HCT116 (cell line): ENCODE results near the gene HOXA11. TPM values are rescaled to one million over a fixed set of nuclear protein-coding genes. Genes with fewer than 3 reads are reported as not detected.

Source experiments
- ATAC-seq: fragments of 200-7000 bp; cut with Tn5 transposase; 2 replicates; pipeline ENCODE4 v1.9.1; 2020; ENCODE audit warnings: mild to moderate bottlenecking, moderate library complexity
- BruUV-seq: library from RNA; stranded (reverse); fragments of 400-500 nt; replicated peaks from 2 replicates; lab custom pipeline; 2021; lab: Mats Ljungman, UMichigan
- CTCF ChIA-PET: fragments of 300-600 bp; sonication (Branson Sonifier 250); formaldehyde crosslinking; loops from one replicate; lab custom pipeline; 2021; ENCODE audit warnings: antibody characterized with exemption; lab: Charles Lee
- POLR2A ChIA-PET: fragments of 300-600, 350-600 bp; sonication (Branson Sonifier 250); formaldehyde crosslinking; loops from one replicate; lab custom pipeline; 2021; ENCODE audit warnings: antibody characterized with exemption; lab: Charles Lee
- RAD21 ChIA-PET, 2 experiments: fragments of 300-600 bp; sonication (Branson Sonifier 250); formaldehyde crosslinking; loops; one replicate each; lab custom pipeline; 2023; ENCODE audit warnings: low total read pairs in 2 of 2; ENCODE audit not compliant: uncharacterized antibody in 2 of 2, unreplicated experiment in 2 of 2, low non-redundant PET in 1 of 2; lab: Charles Lee
- DNase-seq: peaks from one replicate; pipeline ENCODE4 v3.0.0-alpha.2; 2010; ENCODE audit warnings: low read depth, low spot score
- H2AFZ ChIP-seq: fragments of 200-600 bp; shearing (Covaris generic), sonication (generic); 2 replicates; pipeline ENCODE4 v1.6.1; 2017; ENCODE audit warnings: low read depth, mixed run types, mixed read lengths, antibody characterized with exemption, low read length; ENCODE audit not compliant: poor library complexity, severe bottlenecking
- H3K27ac ChIP-seq: 2 replicates; pipeline ENCODE4 v1.5.1; 2012; ENCODE audit warnings: low read depth, low read length
- H3K27me3 ChIP-seq: fragments of 200-600 bp; sonication (generic); 2 replicates; pipeline ENCODE4 v1.6.1; 2016; ENCODE audit warnings: mixed run types, low read length, mixed read lengths; ENCODE audit not compliant: insufficient read depth
- H3K36me3 ChIP-seq, 2 experiments: fragments of 200-500 bp in 1 of 2; fragments of 200-600 bp in 1 of 2; sonication (Bioruptor generic) in 1 of 2; sonication (generic) in 1 of 2; 2 replicates each; pipeline versions ENCODE4 v1.5.1 to v1.6.1; 2014 to 2016; ENCODE audit warnings: low read length in 2 of 2, inconsistent platforms in 1 of 2, mixed read lengths in 1 of 2, mixed run types in 1 of 2; ENCODE audit not compliant: insufficient read depth in 2 of 2, control insufficient read depth in 1 of 2
- H3K4me1 ChIP-seq, 2 experiments: fragments of 200-600 bp in 1 of 2; sonication (generic) in 1 of 2; 2 replicates each; pipeline versions ENCODE4 v1.5.1 to v1.6.1; 2012 to 2017; ENCODE audit warnings: low read length in 2 of 2, inconsistent platforms in 1 of 2, mild to moderate bottlenecking in 1 of 2, mixed read lengths in 1 of 2, mixed run types in 1 of 2, moderate library complexity in 1 of 2; ENCODE audit not compliant: insufficient read depth in 2 of 2, control insufficient read depth in 1 of 2
- H3K4me2 ChIP-seq: fragments of 200-600 bp; sonication (generic); 2 replicates; pipeline ENCODE4 v1.6.1; 2017; ENCODE audit warnings: mixed run types, low read length, mixed read lengths
- H3K4me3 ChIP-seq, 2 experiments: fragments of 200-600 bp in 1 of 2; sonication (generic) in 1 of 2; replicated peaks in 1 of 2; 2 replicates each; pipeline ENCODE4 v1.5.1; 2011 to 2016; ENCODE audit warnings: low read length in 2 of 2, control low read depth in 1 of 2, low read depth in 1 of 2, mild to moderate bottlenecking in 1 of 2, mixed read lengths in 1 of 2, mixed run types in 1 of 2
- H3K79me2 ChIP-seq: fragments of 200-600 bp; sonication (generic); 2 replicates; pipeline ENCODE4 v1.6.1; 2017; ENCODE audit warnings: mild to moderate bottlenecking, mixed run types, low read length, moderate library complexity, mixed read lengths; ENCODE audit not compliant: insufficient read depth
- H3K9ac ChIP-seq: fragments of 200-600 bp; sonication (generic); 2 replicates; pipeline ENCODE4 v1.6.1; 2016; ENCODE audit warnings: low read length, mixed read lengths
- H3K9me2 ChIP-seq: fragments of 200-600 bp; sonication (generic), shearing (Covaris generic); 2 replicates; pipeline ENCODE4 v1.6.1; 2017; ENCODE audit warnings: mixed run types, mild to moderate bottlenecking, moderate library complexity; ENCODE audit not compliant: insufficient read depth
- H3K9me3 ChIP-seq, 2 experiments: fragments of 200-500 bp in 1 of 2; fragments of 200-600 bp in 1 of 2; sonication (Bioruptor generic) in 1 of 2; sonication (generic) in 1 of 2; 2 replicates each; pipeline ENCODE4 v1.6.1; 2014 to 2017; ENCODE audit warnings: low read length in 2 of 2, mixed read lengths in 2 of 2, inconsistent platforms in 1 of 2, low read depth in 1 of 2, mild to moderate bottlenecking in 1 of 2, mixed run types in 1 of 2, moderate library complexity in 1 of 2; ENCODE audit not compliant: control insufficient read depth in 1 of 2, insufficient read depth in 1 of 2
- H4K20me1 ChIP-seq: fragments of 200-600 bp; sonication (generic), shearing (Covaris generic); 2 replicates; pipeline ENCODE4 v1.6.1; 2017; ENCODE audit warnings: mixed run types, mild to moderate bottlenecking, moderate library complexity; ENCODE audit not compliant: insufficient read depth
- CBX3 ChIP-seq: IDR thresholded peaks from 2 replicates; pipeline ENCODE4 v1.6.1; 2012; ENCODE audit warnings: low read depth
- ELF1 ChIP-seq: IDR thresholded peaks from 2 replicates; pipeline ENCODE4 v1.6.1; 2012; ENCODE audit warnings: low read depth, borderline replicate concordance
- EZH2phosphoT487 ChIP-seq: fragments of 200-600 bp; IDR thresholded peaks from 2 replicates; pipeline ENCODE4 v1.6.1; 2018; ENCODE audit warnings: antibody characterized with exemption, borderline replicate concordance
- JUND ChIP-seq: IDR thresholded peaks from 2 replicates; pipeline ENCODE4 v1.6.1; 2012
- POLR2AphosphoS5 ChIP-seq: IDR thresholded peaks from 2 replicates; pipeline ENCODE4 v1.6.1; 2011; ENCODE audit warnings: mild to moderate bottlenecking, low read depth, low read length, moderate library complexity
- SIN3A ChIP-seq: IDR thresholded peaks from 2 replicates; pipeline ENCODE4 v1.6.1; 2012; ENCODE audit warnings: low read depth
- TCF7L2 ChIP-seq: IDR thresholded peaks from 2 replicates; pipeline ENCODE4 v1.7.0; 2011; ENCODE audit warnings: borderline replicate concordance, inconsistent platforms; ENCODE audit not compliant: insufficient read depth, insufficient read length; ENCODE audit errors: extremely low read depth
- intact Hi-C: fragments of 100-400 bp; cut with micrococcal nuclease; formaldehyde crosslinking; loops from 2 replicates; pipeline ENCODE4 v1.10.0; 2022
- total RNA-seq: library from RNA; stranded (reverse); gene quantifications from one replicate; pipeline ENCODE4 v1.2.1, GENCODE V29; 2021; ENCODE audit not compliant: unreplicated experiment

HOXA11 gene
- total RNA-seq, 1 experiment from 2014 or later: 6.8 TPM

GRCh38 chr7:27148756-27149641 is 36.0 kb downstream of the HOXA11 start:
- Histone ChIP-seq H4K20me1 (no peaks in the 10 kb centered on the region), H3K36me3 (peaks cover 5 to 6% of the 10 kb centered on the region in 2 experiments; a peak in 2 of 4 replicates)
- no peak for TF ChIP-seq JUND
- TF ChIP-seq ELF1: no peak
- TF ChIP-seq CBX3: no peak
- no peak for TF ChIP-seq TCF7L2
- TF ChIP-seq EZH2phosphoT487: no peak
- TF ChIP-seq, all 23 proteins: peak for 0
- intact Hi-C loops: no loop called here
- Histone ChIP-seq H3K9me2 (no peaks in the 10 kb centered on the region), H3K27ac (peak overlapping the region; percentile 82), H3K79me2 (peaks cover 45% of the 10 kb centered on the region), H3K27me3 (no peaks in the 10 kb centered on the region), H3K4me3 (peak overlapping the region; percentile 40 to 71), H3K4me1 (peaks cover 26 to 62% of the 10 kb centered on the region in 2 experiments), H3K9me3 (no peaks in the 10 kb centered on the region), H3K4me2 (peak overlapping the region; percentile 95), H2AFZ (no peak overlapping the region), H3K9ac (peak overlapping the region; percentile 74)
- no peak for ATAC-seq
- no TSS peak for BruUV-seq
- POLR2A ChIA-PET: interaction anchor here (1.1 to 2.5 kb wide), 2 partner anchors 16 to 467 kb away, joined by 4 to 8 read pairs; no protein-coding TSS in a partner anchor
- RAD21 ChIA-PET: interaction anchor here (0.5 to 1.2 kb wide), 2 partner anchors 767 to 779 kb away, joined by 3 to 4 read pairs; no protein-coding TSS in a partner anchor
- CTCF ChIA-PET: interaction anchor here (0.6 to 3.7 kb wide), 3 partner anchors 12 to 462 kb away, joined by 3 to 27 read pairs (median 10); no protein-coding TSS in a partner anchor
- DNase-seq: no peak

GRCh38 chr7:27148031-27148755 is 36.8 kb downstream of the HOXA11 start:
- Histone ChIP-seq H3K27ac (peak overlapping the region; percentile 82), H3K9me3 (no peaks in the 10 kb centered on the region), H3K4me3 (peak overlapping the region; percentile 40 to 71), H2AFZ (no peak overlapping the region), H3K27me3 (no peaks in the 10 kb centered on the region), H3K4me1 (peaks cover 25 to 57% of the 10 kb centered on the region in 2 experiments), H3K4me2 (peak overlapping the region; percentile 95), H3K79me2 (peaks cover 45% of the 10 kb centered on the region), H4K20me1 (no peaks in the 10 kb centered on the region), H3K36me3 (peaks cover 6 to 12% of the 10 kb centered on the region in 2 experiments; a peak in 2 of 4 replicates), H3K9me2 (no peaks in the 10 kb centered on the region), H3K9ac (peak overlapping the region; percentile 74)
- no peak for DNase-seq
- ChIA-PET POLR2A (no interaction called here), RAD21 (interaction anchor here in 1 of 2 experiments (0.6 kb wide), 1 partner anchor 13 kb away, joined by 3 read pairs; no protein-coding TSS in a partner anchor), CTCF (interaction anchor here (0.6 to 3.7 kb wide), 3 partner anchors 13 to 461 kb away, joined by 3 to 27 read pairs (median 10); no protein-coding TSS in a partner anchor)
- BruUV-seq: no TSS peak
- intact Hi-C loops: no loop called here
- peak; percentile 36 for ATAC-seq
- TF ChIP-seq SIN3A (no peak), POLR2AphosphoS5 (0 out of 2 replicates have a peak, but pooled peaks have one; percentile 31), CBX3 (no peak)
